ENCODE measurements around the gene HSP90AB1. TPM values are rescaled to one million over a fixed set of nuclear protein-coding genes. Genes with fewer than 3 reads are reported as not detected.

HSP90AB1 gene
- total RNA-seq, 1 experiment from 2014 or later = 1,280 TPM

GRCh38 chr6:44216677-44217331 is 30.1 kb upstream of the HSP90AB1 start, which contains the start of gene MYMX:
Gene MYMX (plus strand): TSS chr6:44216926. CDS start chr6:44217472, 546 bp downstream.
- ATAC-seq (no peak), DNase-seq (no peak)
- Histone ChIP-seq H3K4me2 (ENCODE audit: low read length) (no peak within 1 kb of the TSS), H3K27me3 (ENCODE audit: low read length) (no peaks in the 10 kb centered on the region), H3K9me2 (replicated peaks; ENCODE audit: low read length) (no peaks in the 10 kb centered on the region), H3F3A (ENCODE audit: low read length, unreplicated experiment) (peaks cover 4% of the 10 kb centered on the region), H3K4me3 (ENCODE audit: low read length) (no peak within 1 kb of the TSS), H3K4me1 (ENCODE audit: insufficient read depth, low read length) (peaks cover 18% of the 10 kb centered on the region; the same call in 1 of the 2 replicates), H4K20me1 (ENCODE audit: low read length) (no peaks in the 10 kb centered on the region), H3K27ac (ENCODE audit: low read length) (no peak within 1 kb of the TSS), H3K79me2 (ENCODE audit: low read length) (no peaks in the 10 kb centered on the region), H3K9ac (ENCODE audit: low read length) (no peak within 1 kb of the TSS), H2AFZ (ENCODE audit: low read length) (no peak within 1 kb of the TSS), H3K9me3 (ENCODE audit: low read length) (no peaks in the 10 kb centered on the region), H3K36me3 (ENCODE audit: low read depth, low read length) (no peaks in the 10 kb centered on the region)
- intact Hi-C loops (cut with micrococcal nuclease) = no loop called here
- TF ChIP-seq EZH2phosphoT487 (IDR thresholded peaks at IDR 0.05; ENCODE audit: borderline replicate concordance, low read length) (no peak), CTCF (conservative IDR thresholded peaks at IDR 0.05; ENCODE audit: low read depth, low read length) (no peak), EZH2 (IDR thresholded peaks at IDR 0.05; ENCODE audit: low read length, unreplicated experiment) (no peak)
- no TSS peak for BruUV-seq (replicated peaks)
- CTCF ChIA-PET = no interaction called here
- POLR2A ChIA-PET (ENCODE audit: unreplicated experiment) = no interaction called here

- Histone ChIP-seq H2AFZ (ENCODE audit: low read length) (no peak overlapping the region), H3K4me2 (ENCODE audit: low read length) (no peak overlapping the region), H3K36me3 (ENCODE audit: low read depth, low read length) (no peaks in the 10 kb centered on the region), H3K27me3 (ENCODE audit: low read length) (no peaks in the 10 kb centered on the region), H3K79me2 (ENCODE audit: low read length) (no peaks in the 10 kb centered on the region), H4K20me1 (ENCODE audit: low read length) (no peaks in the 10 kb centered on the region), H3F3A (ENCODE audit: low read length, unreplicated experiment) (peaks cover 4% of the 10 kb centered on the region), H3K27ac (ENCODE audit: low read length) (no peak overlapping the region), H3K9me3 (ENCODE audit: low read length) (no peaks in the 10 kb centered on the region), H3K9ac (ENCODE audit: low read length) (no peak overlapping the region), H3K4me1 (ENCODE audit: insufficient read depth, low read length) (peaks cover 19% of the 10 kb centered on the region; the same call in 1 of the 2 replicates), H3K9me2 (replicated peaks; ENCODE audit: low read length) (no peaks in the 10 kb centered on the region), H3K4me3 (ENCODE audit: low read length) (no peak overlapping the region)
- intact Hi-C loops (cut with micrococcal nuclease) = no loop called here
- DNase-seq = no peak
- no peak for ATAC-seq
- POLR2A ChIA-PET (ENCODE audit: unreplicated experiment) = no interaction called here
- no TSS peak for BruUV-seq (replicated peaks)
- CTCF ChIA-PET = no interaction called here
- TF ChIP-seq EZH2 (IDR thresholded peaks at IDR 0.05; ENCODE audit: low read length, unreplicated experiment) (no peak), EZH2phosphoT487 (IDR thresholded peaks at IDR 0.05; ENCODE audit: borderline replicate concordance, low read length) (no peak), CTCF (conservative IDR thresholded peaks at IDR 0.05; ENCODE audit: low read depth, low read length) (no peak)
Observed at GRCh38 chr6:44217332-44218143, 29.4 kb upstream of the HSP90AB1 start.

All from PC-3 (cell line).